Effector CD4-positive, alpha-beta T cell (primary cell): Measurements from ENCODE around the gene NADSYN1.
"Not testable (repeated sequence)": the region's sequence is repeated elsewhere in the genome, so short reads cannot be mapped to it uniquely, and the experiment has no call there.

Experiments used
- DNase-seq: peaks from one replicate; pipeline ENCODE4 v3.0.0-alpha.2; 2020

Gene NADSYN1

DNA sequence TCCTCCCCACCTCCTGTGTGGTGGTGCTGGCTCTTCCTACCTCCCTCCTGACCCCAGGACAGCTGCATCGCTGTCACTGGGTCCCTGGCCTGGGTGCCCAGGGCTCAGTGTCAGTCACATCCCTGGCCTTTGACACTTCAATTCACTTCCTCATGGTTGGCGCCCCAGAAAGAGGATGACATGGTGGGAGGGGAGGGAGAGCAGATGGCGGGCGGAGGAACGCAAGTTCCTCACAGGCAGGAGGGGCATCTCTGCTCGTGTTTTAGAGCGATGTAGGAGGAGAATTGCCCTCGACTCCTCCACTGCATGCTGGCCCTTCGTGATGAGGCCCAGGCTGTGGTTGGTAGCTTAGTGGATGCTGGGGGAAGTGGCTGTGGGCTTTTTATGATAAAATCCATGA is 38.9 kb downstream of the NADSYN1 start:
- no peak for DNase-seq

- no peak for DNase-seq
These were observed 42.6 kb downstream of the NADSYN1 start for GRCh38 chr11:71495286-71496230.

DNA sequence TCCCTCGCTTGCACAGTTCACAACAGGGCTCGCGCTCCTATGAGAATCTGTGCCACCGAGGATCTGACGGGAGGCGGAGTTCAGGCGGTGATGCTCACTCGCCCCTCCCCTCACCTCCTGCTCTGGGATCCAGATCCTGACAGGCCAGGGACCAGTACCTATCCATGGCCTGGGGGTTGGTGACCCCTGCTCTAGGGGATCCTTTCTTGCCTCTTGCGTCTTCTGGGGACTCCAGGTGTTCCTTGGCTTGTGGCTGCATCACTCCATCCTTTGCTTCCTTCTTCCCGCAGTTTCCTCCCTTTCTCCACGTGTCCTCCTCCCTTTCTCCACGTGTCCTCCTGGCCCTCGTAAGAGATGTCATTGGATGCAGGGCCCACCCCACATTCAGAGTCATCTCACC is 43.4 kb downstream of the NADSYN1 start:
- no peak for DNase-seq

DNA sequence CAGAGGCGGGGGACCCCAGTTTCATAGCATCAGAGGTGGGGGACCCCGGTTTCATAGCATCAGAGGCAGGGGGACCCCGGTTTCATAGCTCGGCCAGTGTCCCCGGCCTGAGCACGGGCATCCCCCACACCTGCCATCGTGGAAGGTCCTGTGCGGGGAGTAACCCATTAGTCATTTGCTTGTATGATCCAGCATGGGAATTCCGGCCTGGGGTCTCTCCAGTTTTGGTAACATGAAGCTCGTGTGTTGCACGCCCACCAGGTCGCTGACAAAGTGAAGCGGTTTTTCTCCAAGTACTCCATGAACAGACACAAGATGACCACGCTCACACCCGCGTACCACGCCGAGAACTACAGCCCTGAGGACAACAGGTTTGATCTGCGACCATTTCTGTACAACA is 45.1 kb downstream of the NADSYN1 start:
- DNase-seq = no peak

GRCh38 chr11:71499125-71499524 is 46.1 kb downstream of the NADSYN1 start:
- DNase-seq = no peak

DNA sequence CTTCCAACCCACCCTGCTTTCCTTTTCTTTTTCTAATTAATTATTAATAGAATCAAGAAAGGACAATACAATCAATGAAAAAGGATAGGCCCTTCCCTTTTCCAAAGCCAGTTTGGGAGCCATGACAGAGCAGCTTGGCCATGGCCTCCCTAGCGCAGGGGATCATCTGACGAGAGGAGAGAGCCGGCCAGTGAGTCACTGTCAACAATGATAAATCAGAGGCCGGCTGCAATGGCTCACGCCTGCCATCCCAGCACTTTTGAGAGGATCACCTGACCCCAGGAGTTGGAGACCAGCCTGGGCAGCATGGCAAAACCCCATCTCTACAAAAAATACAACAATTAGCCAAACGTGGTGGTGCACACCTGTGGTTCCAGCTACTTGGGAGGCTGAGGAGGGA is 46.5 kb downstream of the NADSYN1 start:
- no peak for DNase-seq

GRCh38 chr11:71500601-71501021 is 47.6 kb downstream of the NADSYN1 start:
- DNase-seq = no peak

DNA sequence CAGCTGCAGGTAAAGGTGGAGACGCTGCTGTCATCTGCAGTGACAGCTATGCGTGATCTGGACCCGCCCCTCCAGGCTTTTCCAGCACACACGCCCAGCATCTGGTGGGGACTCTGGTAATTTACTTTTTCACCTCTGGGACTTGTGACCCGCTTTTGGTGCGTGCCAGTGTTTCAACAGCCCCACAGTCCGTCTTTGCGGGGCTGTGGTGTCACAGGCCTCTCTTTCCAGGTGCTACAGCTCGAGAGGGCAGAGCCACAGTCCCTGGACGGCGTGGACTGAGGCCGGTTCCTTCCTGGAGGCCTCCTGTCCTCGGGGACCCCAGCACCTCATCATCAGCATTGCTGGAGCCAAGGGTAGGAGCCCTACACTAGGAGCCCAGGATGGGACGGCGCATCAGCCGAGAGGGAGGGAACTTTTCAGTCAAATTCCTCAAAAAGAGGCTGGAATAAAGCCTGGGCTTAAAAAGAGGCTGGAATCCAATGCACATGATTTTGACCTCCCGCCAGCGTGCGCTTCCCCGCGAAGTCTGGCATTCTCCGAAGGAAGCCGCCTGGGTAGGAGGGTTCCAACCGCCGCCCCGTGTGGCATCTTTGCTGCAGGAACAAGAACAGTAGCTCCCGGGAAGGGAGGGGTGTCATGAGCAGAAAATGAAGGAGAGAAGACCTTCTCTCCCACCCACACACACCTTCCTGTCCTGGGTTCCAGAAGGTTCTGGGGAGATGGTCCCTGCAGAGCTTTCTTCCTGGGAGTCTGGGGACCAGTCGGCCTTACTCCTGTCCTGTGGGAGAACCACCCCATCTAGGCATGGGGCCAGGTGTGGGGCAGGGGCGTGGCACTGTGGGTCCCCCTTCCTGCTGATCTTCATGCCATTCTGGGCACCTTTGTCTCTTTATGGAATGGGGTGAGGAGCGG is 48.3 kb downstream of the NADSYN1 start:
- DNase-seq = no peak

DNA sequence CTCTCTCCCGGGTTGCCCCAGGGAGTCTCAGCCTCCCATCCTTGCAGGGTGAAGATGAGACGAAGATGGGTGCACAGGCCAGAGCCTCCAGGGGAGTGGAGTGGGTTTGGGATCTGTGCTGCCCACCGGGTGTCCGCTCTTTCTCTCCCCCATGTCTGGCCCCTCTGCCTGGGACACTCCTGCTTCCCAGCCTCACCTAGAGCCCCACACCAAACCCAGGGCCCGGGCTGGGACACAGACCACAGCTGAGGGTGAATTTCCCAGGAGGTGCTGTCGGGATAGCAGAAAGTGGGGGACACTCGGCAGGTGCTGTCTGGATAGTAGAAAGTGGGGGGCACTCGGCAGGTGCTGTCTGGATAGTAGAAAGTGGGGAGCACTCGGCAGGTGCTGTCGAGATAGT is 49.0 kb downstream of the NADSYN1 start:
- no peak for DNase-seq

DNA sequence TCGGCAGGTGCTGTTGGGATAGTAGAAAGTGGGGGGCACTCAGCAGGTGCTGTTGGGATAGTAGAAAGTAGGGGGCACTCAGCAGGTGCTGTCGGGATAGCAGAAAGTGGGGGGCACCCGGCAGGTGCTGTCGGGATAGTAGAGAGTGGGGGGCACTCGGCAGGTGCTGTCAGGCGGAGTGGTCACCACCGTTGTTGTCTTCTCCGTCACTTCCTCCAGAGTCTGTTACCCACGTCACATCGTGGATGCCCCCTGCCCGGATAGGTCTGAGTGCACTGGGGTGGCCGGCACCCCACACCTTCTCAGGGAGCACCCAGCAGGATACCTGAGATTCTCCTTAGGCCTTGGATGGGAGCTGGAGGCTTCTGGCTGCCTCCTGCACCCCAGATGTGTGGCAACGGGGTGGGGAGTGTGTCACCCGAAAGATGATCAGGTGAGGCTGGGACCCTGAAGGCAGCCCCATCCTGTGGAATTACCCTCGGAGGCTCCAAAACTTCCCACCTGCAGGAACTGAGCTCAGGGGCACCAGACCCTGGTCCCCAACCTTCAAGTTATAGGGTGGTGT is 50.0 kb downstream of the NADSYN1 start:
- DNase-seq = no peak

- no peak for DNase-seq
These were observed 51.5 kb downstream of the NADSYN1 start for GRCh38 chr11:71504531-71504930.

GRCh38 chr11:71505001-71505400 is 52.0 kb downstream of the NADSYN1 start:
- DNase-seq = no peak

GRCh38 chr11:71505781-71506180 is 52.8 kb downstream of the NADSYN1 start:
- no peak for DNase-seq

GRCh38 chr11:71507102-71507501 is 54.1 kb downstream of the NADSYN1 start:
- DNase-seq = no peak

DNA sequence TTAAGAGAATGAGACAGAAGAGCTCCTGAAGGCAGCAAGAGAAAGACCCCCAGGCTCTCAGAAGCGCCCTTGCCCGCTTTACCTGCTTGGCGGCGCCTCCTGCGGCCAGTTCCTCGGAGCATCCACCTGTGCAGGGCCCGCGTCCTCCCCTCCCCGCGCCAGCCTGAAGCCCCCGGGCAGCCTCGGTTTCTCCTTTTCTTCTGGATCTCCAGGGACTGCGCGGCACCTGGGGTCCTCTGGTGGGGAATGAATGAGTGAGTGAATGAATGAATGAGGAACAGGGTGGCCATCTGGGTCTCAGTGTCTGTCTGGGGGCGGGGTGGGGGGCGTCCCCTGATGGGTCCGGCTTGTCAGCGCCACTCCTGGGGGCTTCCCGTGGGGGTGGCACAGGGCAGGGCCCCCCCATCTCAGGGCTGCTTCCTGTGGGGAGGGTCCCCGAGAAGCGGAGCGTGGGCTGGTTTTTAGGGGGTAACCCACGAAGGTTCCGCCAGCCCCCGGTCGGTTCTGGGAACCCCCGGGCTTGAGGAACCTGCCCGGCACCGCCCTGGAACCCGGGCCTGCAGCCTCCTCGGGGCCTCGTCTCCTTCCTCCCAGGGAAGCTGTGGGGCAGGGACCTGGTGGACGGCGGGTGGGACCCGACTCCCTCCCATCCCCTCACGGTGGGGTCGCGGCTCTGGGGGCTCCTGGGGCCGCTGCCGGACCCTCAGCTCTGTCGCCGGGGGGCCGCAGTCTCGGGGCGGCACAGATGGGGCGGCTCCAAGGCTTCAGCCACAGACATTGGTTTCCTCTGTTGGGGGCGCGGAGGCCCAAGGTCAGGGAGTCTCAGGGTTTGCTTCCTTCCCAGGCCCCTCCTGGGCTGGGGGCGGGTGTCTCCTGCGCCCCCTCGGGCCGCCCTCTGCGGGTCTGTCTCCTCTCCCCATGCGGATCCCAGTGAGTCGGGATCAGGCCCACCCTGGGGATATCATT is 65.8 kb downstream of the NADSYN1 start:
- no peak for DNase-seq

GRCh38 chr11:71519546-71519945 is 66.5 kb downstream of the NADSYN1 start:
- DNase-seq = no peak

GRCh38 chr11:71525188-71525937 is 72.4 kb downstream of the NADSYN1 start:
- DNase-seq = no peak

DNA sequence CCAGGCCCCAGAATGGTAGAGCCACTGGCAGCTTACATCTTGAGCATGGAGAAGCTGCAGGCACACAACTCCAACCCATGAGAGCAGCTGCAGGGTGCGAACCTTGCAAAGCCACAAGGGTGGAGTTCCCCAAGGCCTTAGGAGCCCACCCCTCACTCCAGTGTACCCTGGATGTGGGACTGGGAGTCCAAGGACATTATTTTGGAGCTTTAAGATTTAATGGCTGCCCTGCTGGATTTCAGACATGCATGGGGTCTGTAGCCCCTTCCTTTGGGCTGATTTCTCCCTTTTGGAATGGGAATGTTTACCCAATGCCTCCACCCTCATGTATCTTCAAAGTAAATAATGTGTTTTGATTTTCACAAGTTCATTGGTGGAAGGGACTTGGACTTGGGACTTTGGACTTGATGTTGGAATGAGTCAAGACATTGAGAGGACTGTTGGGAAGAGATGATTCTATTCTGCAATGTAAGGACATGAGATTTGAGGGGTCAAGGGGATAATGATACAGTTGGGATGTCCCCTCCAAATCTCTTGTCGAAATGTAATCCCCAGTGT is 73.0 kb downstream of the NADSYN1 start:
- no peak for DNase-seq

GRCh38 chr11:71526796-71527575 is 74.0 kb downstream of the NADSYN1 start, which contains the start of gene KRTAP5-7:
Gene KRTAP5-7, plus strand, starts transcription at chr11:71527267. Its CDS starts 34 bp downstream, at chr11:71527301.
- not testable (repeated sequence) for DNase-seq
